ENCODE data around the gene CLDND2.

The CLDND2 gene

DNA sequence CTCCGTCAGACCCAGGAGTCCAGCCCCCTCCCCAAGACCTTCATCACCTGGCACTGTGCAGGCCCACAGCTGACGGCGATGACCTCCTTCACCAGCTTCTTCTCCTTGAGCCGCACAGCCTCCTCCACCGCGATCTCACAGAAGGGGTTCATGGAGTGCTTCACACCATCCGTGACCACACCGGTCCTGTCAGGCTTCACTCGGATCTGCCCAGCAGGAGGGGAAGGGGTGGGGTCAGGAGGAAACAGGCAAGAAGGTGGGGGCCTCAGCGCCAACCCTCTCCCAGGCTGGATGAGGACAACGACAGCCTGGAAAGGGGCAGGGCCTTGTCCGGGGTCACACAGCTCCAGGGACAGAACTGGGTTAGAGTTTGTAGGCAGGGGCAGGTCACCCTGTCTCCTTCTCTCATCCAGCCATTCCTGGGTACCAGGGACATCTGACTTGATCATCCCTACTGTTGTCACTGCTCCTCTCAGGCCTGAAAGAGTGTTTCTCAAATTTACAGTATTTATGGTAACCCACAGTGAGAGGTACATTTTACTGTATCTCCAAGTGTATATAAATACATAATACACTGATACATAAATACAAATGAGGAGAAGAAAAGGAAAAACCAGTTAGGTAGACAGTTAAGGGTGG, 14.6 kb downstream of the CLDND2 start:
- peak; percentile 69 for DNase-seq (ENCODE audit: low spot score)

DNA sequence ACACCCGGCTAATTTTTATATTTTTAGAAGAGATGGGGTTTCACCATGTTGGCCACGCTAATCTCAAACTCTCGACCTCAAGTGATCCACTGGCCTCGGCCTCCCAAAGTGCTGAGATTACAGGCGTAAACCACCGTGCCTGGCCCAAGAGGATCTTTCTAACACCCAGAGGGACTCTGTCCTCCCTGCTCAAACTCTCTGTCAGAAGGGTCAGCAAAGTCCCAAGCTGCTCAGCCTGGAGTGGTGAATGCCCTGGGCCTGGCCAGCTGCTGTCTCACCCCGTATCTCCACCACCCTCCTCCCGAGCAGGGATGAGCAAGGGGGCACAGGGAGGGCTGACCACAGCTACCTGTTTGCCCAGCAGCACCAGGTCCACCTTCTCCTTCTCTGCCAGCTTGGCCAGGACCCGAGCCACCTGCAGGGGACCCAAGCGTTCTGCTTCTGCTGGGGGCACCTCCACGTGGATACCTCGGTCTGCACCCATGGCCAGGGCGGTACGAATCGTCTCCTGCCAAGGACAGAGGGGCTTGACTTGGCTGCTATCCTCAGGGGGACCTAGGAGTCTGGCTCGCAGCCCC, 15.9 kb downstream of the CLDND2 start:
- peak; percentile 42 for DNase-seq (ENCODE audit: low spot score)

DNA sequence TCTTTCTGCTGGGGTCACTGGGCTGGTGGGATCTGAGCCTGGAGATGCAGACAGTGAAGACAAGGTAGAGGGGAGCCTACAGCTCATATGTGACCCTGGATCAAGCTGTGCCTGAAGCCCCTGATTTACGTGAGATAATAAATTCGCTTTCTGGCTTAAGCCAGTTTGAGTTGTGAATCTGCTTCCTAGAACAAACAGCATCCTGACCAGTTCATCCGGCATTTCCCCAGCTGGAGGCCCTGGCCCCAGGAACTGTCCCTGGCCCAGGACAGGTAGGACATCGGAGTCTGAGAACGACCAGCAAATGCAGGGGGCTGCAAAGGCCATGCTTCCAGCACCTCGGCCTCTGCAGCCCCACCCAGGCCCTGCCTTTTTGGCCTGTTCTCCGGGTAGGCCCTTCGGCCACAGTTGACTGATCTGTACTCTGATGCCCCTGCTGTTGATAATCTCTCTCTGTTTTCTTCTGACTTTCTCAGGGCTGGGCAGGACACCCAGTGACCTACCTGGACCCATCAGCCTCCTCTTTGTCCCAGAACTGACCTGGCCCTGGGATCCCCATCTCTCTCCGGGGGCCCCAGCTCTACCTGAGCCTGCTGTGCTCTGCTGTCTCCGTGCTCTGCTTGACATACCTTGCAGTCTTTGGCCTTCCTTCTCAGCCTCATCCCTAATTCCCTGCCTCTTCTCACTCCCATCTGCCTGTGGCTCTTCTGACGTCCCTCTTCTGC, 17.4 kb downstream of the CLDND2 start:
- DNase-seq (ENCODE audit: low spot score) = no peak

DNA sequence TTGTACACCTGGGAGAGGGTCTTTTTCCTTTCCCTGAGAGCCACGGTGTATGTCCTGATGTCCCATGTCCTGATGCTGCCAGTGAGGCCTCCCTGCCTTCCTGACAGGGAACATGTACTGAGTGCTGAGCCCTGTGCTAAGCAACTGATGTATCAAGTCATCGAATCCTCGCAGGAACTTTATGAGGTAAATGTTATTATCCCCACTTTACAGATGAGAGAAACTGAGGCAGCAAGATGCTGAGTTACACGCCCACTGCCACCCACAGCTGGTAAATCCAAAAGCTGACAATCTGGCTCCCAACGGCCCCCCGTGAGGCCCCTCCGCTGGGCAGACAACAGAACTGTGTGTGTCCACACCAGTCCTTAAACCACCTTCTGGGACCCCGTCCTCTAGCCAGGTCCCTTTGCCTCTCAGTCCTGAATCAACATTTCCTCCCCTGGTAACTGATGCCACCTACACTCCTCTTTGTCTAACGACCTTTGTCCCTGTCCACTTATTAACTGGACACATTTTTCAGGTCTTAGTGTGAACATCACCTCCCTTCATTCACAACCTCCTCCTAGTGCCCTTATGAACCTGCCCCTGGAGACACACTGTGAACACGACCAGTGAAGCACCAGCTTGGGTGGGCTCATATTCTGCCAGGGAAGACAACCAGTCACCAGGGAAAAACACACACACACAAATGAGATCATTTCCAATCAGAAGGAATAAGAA, 21.4 kb downstream of the CLDND2 start:
- DNase-seq (ENCODE audit: low spot score) = no peak

DNA sequence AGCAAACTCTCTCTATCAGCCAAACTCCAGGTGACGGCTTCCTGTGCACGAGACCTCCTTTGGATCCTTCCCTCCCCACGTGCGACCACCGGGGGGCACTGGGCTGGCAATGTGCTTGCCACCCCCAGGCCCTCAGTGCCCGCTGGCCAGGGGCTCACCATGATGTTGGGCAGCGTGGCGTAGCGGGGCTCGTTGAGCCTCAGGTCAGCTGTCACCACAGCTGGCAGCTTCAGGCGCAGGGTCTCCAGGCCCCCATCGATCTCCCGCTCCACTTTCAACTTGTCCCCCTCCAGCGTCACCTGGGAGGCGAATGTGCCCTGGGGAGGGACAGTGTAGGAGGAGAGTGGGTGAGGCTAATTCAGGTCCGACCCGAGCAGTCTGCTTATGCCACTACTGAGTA, 22.1 kb downstream of the CLDND2 start:
- no peak for DNase-seq (ENCODE audit: low spot score)

DNA sequence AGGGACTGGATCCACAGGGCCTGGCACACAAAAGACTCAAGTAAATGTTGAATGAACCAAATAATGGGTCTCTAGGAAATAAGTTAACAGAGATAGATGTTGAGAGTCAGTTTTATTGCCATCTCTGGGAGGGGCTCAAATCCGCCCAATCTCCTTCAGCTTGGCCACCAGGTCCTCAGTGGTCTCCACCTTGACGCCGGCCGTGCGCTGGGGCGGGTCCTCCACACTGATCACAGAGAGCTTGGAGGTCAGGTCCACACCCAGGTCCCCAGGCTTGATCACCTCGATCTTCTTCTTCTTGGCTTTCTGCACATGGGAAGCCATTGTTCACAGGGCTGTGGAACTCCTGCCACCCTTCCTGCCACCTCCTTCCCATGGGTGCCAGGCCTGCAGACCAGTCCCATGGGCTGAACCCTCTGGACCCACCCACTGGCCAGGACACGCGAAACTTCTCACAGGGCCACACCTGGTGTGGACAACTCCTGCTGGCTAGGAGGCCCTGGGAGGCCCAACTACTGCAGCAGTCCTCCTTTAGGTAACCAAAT, 23.7 kb downstream of the CLDND2 start:
- no peak for DNase-seq (ENCODE audit: low spot score)

DNA sequence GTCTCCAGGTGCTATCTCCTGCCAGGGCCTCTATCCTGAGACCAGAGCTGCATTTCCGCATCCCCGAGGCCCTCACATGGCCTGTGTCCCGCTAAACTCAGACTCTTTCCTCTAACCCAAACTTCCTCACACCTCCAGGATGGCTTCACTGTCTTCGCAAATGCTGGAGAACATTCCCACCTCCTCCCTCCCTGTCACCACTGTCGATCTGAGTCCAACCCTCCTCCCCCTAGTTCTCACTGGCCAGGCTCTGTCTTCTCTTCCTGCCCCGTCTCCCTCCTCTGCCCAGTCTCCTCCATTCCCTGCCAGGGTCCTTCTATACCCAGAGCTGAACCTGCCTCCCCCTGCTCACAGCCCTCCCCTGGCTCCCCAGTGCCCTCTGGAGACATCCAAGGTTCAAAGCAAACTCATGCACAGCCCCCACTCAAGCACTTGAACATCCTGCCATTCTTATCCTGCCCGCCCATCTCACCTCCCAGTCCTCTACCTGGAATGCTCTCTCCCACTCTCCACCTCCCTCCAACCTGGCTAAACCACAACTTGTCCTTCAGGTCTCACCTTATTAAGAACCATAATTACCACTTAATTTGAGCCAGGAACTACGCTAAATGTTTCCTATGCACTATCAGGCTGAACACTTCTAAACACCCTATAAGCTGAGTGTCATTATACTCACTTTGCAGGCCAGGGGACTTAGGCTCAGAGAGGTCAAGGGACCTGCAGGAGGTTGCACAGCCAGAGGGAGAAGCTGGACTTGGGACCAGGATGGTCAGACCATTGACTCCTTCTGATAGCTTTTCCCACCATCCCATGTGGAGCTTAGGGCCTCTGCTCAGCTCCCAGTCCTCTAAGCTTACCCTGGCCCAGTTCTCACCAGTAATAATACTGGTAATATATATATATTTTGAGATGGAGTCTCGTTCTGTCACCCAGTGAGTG, 25.9 kb downstream of the CLDND2 start:
- DNase-seq (ENCODE audit: low spot score) = peak; percentile 41

DNA sequence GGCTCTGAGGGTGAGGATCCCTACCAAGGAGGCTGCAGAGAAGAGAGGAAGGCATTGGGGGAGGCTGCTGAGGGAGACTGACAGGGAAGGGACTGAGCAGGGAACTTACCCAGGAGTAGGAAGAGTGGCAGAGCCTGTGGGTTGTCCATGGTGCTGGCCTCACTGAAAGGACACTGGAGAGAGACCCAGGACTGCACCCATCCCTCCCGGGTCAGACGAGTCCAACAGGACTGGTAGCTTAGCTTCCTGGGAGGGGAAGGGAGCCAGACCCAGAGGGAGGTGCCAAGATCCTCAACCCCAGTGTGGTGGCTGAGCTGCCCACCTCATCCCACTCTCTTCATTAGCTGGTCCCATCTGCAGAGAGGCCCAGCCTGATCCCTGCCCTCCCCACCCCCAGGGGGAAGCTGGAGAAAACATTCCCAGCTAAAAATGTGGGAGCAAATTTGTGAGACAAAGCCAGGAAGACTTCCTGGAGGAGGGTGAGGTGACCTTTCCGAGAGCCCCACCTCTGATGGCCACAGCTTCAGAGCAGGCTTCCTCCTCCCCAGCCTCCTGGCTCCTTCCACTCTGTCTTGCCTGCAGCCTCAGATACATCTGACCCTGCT, 26.7 kb downstream of the CLDND2 start, which contains the start of gene VSIG10L:
VSIG10L (minus strand) TSS at position 164 of the 605 bp plus-strand sequence; CDS start at position 149, 15 bp downstream.
- peak; percentile 43 for DNase-seq (ENCODE audit: low spot score)

DNA sequence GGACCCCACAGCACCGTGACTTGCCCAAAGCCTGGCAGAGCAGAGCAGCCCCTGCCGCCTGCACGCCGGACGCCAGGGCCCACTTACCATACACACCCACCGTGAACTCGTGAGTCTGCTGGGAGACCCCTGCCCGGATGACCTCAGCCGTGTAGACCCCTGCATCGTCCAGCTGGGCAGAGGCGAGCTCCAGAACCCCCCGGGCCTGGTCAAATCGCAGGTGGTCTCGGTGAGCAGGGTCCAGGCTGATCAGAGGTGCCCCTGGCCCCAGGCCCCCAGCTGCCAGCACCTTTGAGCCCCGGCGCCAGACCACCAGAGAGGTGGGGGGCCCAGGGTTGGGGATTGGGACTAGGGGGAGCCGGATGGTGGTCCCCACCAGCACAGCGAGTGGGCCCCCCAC, 27.7 kb downstream of the CLDND2 start:
- peak; percentile 49 for DNase-seq (ENCODE audit: low spot score)

DNA sequence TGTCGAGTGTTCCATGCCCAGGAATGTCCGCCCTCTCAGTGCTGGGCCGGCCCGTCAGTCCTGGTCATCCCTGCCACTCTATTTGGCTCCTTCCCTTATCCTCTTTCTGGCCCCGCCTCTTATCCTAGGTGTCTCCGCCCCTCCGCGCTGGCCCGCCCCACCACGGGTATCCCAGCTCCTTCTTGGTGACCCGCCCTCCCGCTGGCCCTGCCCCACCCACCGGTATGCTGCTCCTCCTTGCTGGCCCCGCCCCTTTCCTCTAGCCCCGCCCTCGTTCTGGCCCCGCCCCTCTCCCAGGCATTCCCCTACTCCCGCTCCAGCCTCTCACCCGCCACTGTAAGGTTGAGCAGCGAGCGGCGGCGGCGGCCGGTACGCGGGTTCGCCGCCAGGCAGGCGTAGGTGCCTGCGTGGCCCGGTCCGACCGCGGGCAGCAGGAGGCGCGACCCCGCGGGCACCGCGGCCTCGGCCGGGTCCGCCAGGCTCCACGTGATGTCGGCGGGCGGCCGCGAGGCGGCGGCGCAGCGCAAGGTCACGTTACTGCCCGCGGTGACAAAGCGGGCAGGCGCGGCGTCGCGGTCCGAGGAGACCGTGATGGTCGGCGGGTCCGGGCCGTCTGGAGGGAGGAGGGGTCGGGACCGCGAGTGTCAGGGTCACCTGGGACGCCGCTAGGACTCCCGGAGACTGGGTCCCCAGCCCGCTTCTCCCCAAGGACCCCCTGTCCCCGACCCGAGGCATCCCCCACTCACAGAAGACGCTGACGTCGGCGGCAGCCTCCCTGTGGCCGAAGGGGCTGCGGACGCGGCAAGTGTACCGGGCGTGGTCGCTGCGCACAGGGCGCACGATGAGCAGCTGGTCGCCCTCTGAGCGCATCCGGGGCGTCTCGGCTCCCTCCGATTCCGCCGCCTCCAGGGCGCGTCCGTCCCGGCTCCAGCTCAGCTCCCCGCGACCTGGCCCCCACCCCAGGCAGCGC, 28.8 kb downstream of the CLDND2 start:
- DNase-seq (ENCODE audit: low spot score) = peak; percentile 99

DNA sequence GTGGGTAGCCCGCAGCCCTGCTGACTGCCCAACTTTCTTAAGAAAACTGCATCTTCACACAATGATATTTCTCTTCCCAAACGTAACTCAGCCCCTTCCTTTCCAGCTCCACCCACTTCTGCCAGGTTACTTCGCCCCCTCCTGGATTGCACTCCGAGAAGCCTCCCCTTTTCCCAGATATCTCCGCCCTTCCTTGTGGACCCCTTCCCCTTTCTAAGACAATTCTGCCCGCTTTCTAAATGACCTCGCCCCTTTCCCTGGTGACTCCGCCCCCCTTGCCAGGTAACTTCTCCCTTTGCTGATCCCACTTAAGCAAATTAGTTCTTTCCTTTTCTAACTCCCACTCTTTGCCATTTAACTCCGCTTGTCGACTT, 29.5 kb downstream of the CLDND2 start:
- DNase-seq (ENCODE audit: low spot score) = no peak

DNA sequence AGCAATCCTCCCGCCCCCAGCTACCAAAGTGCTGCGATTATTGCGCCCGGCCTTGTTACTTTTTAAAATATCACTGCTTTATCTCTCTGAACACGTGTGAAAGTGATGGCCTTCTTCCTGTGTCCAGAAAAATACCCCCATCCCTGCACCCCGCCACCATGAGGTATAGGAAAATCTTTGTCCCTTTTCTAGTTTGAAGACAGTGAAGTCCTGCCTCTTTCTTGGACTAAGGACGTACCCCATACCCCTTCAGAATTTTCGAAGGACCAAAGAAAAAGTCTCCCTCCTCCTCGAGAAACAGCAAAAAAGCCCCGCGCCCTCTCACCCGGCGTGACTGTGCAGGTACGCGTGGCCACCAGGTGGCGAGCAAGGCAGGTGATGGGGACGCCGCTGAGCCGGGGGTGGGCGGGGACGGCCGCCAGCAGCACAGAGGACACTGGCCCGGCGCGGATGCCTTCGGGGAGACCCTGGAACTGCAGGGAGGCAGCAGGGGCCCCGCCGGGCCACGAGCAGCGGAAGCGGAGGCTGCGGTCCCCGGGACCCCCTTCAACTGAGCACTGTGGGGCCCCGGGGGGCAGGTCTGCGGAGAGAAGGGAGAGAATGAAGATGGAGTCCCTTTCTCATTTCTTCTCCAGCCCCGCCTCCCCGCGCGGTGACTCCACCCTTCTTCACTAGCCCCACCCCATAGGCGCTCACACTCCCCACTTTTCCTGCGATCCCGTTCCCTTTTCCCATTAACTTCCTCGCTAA, 30.1 kb downstream of the CLDND2 start:
- DNase-seq (ENCODE audit: low spot score) = peak; percentile 92

DNA sequence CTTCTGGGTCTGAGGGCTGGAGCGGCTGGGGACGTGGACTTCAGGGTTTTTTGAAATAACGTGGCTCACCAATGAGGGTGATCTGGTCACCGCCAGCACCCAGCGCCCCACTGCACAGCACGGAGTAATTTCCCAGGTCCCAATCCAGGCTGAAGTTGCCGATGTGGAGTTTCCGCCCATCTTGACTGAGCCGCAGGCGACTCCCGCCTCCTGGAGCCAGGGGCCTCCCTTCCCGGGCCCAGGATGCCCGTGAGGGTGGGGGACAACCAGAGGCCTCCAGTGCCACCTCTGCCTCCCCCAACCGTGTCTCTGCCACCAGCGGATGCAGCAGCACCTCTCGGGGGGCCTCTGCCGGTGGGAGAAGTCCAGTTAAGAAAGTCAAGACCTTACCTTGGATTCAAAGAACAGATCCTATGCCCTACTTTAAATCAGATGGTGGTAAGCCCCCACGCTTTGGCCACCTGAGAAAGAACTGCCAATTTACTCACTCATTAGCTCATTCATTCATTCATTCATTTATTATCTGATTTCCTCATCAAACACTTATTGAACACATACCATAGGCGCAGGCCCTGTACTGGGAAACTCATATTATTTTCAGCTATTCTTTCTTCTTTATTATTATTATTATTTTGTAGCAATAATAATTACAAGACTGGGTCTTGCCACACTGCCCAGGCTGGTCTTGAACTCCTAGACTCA, 30.8 kb downstream of the CLDND2 start:
- peak; percentile 46 for DNase-seq (ENCODE audit: low spot score)

DNA sequence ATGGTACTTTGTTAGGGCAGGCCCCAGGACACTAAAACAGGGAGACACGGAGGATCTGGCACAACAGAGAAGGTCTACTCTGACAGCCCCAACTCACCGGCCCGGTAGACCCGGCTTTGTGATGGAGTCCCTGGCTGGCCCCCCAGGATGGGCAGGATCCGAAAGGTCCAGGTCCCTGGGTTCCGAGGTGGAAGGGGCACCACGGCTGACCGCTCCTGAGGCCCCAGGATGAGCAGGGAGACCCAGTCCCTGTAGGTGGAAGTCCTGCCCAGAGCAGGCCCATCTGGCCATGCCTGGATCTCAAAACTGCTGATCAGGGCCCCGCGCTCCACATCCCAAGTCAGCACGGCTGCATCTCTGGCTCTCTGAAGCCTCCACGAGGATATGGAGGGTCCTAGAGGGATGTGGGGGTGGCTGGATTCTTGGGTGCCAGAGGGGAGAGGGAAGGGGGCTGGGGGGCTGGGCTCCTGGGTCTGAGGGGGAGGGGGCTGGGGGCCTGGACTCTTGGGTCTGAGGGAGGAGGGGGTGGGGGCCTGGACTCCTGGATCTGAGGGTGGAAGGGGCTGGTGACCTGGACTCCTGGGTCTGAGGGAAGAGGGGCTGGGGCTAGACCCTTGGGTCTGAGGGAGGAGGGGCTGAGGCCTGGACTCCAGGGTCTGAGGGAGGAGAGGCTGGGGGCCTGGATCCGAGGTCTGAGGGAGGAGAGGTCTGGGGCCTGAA, 31.5 kb downstream of the CLDND2 start:
- DNase-seq (ENCODE audit: low spot score) = peak; percentile 36

DNA sequence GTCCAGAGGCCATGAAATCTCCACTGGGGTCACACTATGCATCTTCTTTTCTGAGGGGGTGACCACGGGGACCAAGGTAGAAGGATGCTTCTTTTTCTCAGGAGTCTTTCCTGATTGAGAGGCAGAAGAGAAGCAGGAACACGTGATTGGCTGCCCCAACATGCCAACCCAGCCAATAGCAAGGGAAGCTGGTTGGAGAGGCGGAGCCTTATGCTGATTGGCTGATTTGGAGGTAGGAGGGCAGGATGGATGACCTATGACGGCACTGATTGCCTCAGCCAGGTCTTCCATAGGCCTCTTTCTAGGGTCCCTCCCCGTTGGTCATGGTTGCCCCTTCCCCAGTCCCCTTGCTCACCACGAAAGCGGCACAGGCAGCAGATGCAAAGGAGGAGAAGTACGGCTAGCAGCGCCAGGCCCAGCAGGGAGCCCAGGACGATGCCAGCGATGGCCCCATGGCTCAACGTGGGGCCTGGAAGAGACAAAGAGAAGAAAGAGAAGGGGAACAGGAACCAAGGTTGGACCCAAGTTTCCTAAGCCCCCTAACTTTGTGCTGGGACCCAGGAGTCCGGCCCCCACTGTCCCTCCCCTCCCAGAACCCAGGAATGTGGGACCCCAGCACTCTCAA, 34.9 kb downstream of the CLDND2 start:
- peak; percentile 43 for DNase-seq (ENCODE audit: low spot score)

DNA sequence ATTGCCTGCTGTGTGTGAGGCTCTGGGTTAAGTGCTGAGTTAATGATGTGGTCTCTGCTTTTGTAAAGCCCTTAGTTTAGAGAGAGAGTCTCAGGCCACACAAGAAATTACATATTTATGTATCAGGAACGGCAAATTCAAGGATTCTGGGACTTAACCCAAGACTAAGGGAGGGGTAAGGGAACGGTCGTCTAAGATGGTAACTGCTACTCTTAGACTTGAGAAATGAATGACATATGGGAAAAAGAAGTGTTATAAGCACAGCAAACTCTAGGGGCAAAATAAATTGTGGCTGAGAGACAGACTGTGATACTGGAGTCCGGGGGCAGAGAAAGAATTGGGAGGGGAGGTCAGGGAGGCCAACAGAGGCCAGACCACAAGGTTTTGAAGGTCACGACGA, 37.1 kb downstream of the CLDND2 start:
- DNase-seq (ENCODE audit: low spot score) = no peak

DNA sequence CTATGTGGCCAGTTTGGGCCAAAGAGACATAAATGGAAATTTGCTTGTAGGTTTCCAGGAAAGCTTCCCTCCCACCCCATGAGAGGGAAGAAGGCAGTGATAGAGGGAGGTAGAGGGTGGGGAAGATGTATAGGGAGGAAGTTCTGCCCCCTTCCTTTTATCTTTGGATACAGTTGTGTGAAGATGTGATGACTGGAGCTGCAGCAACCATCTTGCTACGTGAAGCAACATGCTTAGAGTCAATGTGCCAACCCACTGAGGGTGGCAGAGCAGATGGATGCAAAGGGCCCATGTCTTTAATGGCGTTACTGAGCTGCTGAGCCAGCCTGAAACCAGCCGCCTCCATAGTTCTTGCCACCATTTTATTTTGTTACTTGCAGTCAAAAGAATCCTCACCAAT, 37.6 kb downstream of the CLDND2 start:
- no peak for DNase-seq (ENCODE audit: low spot score)
